ENCODE measurements around the gene MPHOSPH10.

GRCh38 chr2:71191570-71191943 lies 61.1 kb downstream of the MPHOSPH10 start:
- TF ChIP-seq CTCF (IDR thresholded peaks at IDR 0.05) (no peak), POLR2A (IDR thresholded peaks at IDR 0.05) (no peak)
